Right ventricle myocardium inferior (tissue), 1 donor: ENCODE data around the gene MXI1. TPM values are rescaled to one million over a fixed set of nuclear protein-coding genes. Genes with fewer than 3 reads are reported as not detected.
A peak's percentile ranks its signal among the peaks of the same experiment; 100 is the strongest.
"Not testable (repeated sequence)": the region's sequence is repeated elsewhere in the genome, so short reads cannot be mapped to it uniquely, and the experiment has no call there.

ENCODE experiments used
- ATAC-seq: fragments of 200-7000 bp; cut with Tn5 transposase; one replicate; pipeline ENCODE4 v1.9.1; 2020; ENCODE audit warnings: mild to moderate bottlenecking, moderate library complexity
- DNase-seq: peaks from one replicate; pipeline ENCODE4 v3.0.0; 2021; ENCODE audit errors: missing footprints
- intact Hi-C: fragments of 100-400 bp; cut with DNase I; formaldehyde crosslinking; loops from one replicate; pipeline ENCODE4 v1.11.0; 2022
- total RNA-seq: library from RNA; stranded (reverse); fragmentation: NEBNext Ultra II Directional; extraction: Animal tissue kit (Norgen Biotek cat#: 25700); gene quantifications from one replicate; pipeline ENCODE4 v1.2.1, GENCODE V29; 2021
- donor health status: DM: no; HTN: yes; CAD: no; lungs with severe emphysema.

The MXI1 gene
- total RNA-seq, 1 donor from 2014 or later = 69.1 TPM

- ATAC-seq = no peak
- intact Hi-C loops = no loop called here
- no peak for DNase-seq
Measured at GRCh38 chr10:110258542-110258941, 51.1 kb downstream of the MXI1 start.

DNA sequence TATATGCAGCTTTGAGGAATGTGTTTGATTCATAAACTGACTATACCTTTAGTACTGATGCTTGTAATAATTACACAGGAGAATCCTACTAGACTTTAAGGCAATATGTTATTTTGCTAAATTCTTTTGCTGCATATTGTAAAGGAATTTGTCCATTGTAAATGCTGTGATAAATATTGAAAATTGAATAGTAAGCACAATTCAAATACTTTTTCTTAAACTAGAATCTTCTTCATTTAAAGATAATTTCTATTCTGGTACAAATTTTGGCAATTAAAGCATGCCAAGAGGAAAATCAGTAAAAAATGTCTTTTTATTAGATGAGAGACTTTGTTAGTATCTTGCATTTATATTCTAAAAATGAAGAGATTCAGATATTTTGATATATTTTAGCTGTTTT is 51.9 kb downstream of the MXI1 start:
- DNase-seq = no peak
- no peak for ATAC-seq
- intact Hi-C loops = no loop called here

GRCh38 chr10:110260746-110261477 is 53.5 kb downstream of the MXI1 start:
- intact Hi-C loops = no loop called here
- no peak for DNase-seq
- ATAC-seq = peak; percentile 69

GRCh38 chr10:110263164-110263563 is 55.8 kb downstream of the MXI1 start:
- intact Hi-C loops = no loop called here
- ATAC-seq (no peak), DNase-seq (no peak)

- intact Hi-C loops = no loop called here
- no peak for ATAC-seq
- no peak for DNase-seq
Measured at GRCh38 chr10:110265573-110266193, 58.3 kb downstream of the MXI1 start.

DNA sequence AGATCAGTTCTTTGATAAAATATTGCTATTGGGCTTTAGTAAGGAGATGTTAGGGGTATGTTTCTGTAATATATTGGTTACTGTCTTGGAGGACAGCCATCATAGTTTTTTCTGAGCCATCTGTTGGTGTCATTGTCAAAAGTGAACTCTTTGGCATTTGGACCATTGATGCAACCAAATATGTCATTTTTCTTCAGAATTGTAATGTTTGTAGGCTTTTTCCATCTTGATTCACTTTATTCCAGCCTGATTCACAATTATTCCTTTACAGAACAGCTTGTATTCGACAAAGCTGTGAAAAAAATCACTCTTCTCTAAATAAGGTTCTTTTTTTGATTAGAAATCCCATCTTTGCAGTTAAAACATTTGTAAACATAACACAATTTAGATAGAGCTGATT is 59.9 kb downstream of the MXI1 start:
- no peak for ATAC-seq
- intact Hi-C loops = no loop called here
- DNase-seq = no peak

DNA sequence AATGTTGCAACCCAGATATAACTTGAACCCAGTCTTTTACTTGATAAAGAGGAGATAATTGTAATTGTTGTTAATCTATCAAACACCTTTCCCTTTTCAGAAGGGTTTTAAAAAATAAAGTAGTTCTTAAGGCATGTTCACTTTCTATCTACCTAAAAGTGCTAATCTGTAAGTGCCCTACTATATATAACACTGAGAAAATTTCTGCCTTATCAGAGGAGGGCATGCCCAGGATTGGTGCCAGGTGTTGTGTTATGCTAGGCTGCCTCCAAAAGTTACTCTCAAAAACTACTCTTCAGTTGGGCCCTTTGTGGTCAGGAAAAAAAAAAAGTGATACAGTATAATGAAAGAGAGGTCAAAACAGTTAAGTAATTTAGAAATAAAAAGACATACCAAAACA is 61.0 kb downstream of the MXI1 start:
- peak; percentile 67 for ATAC-seq
- peak; percentile 66 for DNase-seq
- intact Hi-C loops = loop anchor here (2.0 kb wide), 1 partner anchor 60 kb away; no protein-coding TSS in a partner anchor

DNA sequence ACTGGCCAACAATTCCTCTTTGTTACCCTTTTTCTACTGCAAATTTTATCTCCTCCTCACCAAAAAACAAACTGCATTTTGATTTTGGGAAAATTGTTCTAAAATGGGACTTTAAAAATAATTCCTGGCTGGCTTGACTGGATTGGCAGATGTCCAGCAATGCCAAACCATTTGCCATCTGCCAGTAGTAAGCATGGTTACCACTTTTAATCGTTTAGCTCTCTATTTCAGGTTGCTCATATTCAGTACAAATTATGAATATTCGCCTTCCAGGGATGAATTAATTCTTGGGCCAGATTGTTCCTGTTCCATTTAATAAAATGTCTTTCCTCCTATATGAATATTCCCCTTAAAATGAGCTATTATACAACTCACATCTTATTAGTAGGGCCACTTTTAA is 61.6 kb downstream of the MXI1 start:
- ATAC-seq = no peak

DNA sequence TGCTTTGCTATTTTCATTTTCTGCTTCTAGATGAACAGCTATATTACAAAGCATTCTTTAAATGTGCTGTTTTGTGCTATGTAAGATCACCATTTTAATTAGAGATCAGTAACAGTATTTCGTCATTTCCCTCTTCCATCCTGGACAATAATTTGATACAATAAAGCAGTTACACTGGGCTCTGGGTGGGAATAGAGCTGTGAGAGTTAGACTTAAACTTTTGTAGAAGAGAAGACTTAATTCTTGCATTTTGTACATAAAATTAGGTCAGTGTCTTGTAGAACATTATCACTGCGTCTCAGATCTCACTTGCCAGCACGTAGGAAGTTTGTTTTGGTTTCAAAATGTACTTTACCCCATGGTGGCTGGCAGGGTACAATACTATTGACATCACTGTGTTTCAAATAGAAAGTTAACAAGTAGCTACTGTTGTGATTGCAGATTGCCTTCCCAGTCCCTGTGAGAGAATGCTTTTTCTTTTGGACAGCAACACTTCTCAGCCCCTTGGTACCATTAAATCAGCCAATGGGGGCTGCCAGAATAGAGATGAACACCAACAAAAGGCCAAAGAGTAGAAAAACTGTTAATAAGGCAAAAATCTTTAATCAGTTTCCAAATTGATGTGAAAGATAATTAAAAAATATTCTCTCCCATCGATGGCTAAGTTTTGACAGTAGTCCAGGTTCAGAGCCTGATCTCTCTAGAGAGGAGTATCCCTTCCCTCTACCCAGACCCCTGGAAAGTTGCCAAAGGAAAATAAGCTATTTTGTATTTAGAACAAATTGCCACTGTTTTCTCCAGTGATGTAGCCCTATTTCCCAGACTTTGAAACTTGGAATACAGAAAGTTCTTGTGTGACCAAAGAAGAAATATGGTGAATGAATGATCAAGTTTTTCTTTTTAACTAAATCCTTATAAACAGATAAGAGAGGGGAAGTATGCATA is 62.2 kb downstream of the MXI1 start:
- intact Hi-C loops = loop anchor here (2.0 to 10.0 kb wide), 3 partner anchors 43 to 265 kb away; partner anchors contain the start of gene ADD3

More for the DNA sequence above, 61.6 kb downstream of the MXI1 start:
- intact Hi-C loops = loop anchor here (2.0 kb wide), 1 partner anchor 60 kb away; no protein-coding TSS in a partner anchor
- no peak for DNase-seq

DNA sequence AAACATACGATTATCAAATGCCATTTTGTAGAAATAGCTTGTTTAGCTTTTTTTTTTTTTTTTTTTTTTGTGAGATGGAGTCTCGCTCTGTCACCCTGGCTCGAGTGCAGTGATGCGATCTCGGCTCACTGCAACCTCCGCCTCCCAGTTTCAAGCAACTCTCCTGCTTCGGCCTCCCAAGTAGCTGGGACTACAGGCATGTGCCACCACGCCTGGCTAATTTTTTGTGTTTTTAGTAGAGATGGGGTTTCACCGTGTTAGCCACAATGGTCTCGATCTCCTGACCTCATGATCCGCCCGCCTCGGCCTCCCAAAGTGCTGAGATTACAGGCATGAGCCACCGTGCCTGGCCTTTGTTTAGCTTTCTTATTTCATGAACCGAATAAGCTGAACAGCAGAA is 65.6 kb downstream of the MXI1 start:
- not testable (repeated sequence) for DNase-seq, ATAC-seq
- intact Hi-C loops = loop anchor here (10.0 kb wide), 1 partner anchor 268 kb away; the partner anchor contains the start of gene ADD3

More for the DNA sequence above, 62.2 kb downstream of the MXI1 start:
- DNase-seq = no peak
- ATAC-seq = peak; percentile 80

DNA sequence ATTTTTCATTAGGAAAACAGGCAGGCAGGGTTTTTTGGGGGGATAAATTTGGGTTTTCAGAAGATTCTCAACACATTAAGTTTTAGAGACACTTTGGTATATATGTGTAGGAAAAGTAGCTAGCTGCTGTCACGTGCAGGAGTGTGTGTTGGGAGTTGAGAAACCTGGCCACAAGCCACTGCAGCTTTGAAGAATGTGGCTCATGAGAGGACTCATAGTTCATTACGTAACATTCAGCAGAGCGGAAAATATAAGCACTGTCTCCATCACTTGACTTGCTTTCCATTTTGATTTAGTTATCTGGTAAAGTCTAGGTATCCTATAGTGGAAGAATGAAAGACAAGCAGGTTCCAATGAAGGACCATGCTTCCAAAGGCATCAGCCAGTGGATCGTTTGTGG is 66.1 kb downstream of the MXI1 start:
- peak; percentile 83 for DNase-seq
- ATAC-seq = peak; percentile 61
- intact Hi-C loops = loop anchor here (10.0 kb wide), 1 partner anchor 269 kb away; the partner anchor contains the start of gene ADD3

DNA sequence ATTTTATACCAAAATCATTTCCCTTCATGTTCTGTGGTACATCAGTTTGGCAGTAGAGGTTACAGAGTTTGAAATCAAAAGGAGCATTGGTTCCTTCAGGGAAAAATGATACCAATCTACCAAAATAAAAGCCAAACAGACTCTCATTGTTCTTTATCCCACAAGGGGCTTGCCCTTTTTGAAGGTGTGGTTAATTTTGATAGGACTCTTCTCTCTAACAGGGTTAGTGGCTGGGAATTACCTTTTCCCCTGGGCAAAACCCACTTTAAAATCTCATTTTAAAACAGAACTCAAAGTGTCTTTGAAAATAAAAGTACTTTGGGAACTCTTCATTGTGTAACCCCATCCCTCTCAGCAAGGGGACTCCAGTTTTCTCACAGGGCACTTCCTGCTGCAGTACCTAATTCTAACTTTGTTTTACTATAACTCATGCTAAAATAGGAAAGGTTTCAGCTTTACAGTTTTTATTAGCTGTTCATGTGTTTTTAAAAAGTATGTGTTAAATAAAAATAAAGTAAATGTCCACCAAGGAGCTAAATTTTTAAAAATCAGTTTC is 66.7 kb downstream of the MXI1 start:
- no peak for ATAC-seq
- no peak for DNase-seq
- intact Hi-C loops = loop anchor here (10.0 kb wide), 1 partner anchor 269 kb away; the partner anchor contains the start of gene ADD3

DNA sequence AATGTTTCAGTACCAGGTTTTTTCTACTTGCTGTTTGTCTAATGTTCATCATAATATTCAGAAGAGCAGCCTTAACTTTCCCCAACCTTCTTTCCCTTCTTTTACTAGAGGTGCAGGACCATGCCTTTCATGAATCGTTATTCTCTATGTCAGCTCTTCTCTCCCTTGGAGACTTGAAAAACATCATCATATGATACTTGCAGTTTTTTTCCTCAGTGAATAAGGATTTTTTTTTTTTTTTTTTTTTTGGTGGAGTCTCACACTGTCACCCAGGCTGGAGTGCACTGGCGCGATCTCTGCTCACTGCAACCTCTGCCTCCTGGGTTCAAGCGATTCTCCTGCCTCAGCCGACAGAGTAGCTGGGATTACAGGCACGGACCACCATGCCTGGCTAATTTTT is 67.2 kb downstream of the MXI1 start:
- DNase-seq (no peak), ATAC-seq (no peak)
- intact Hi-C loops = loop anchor here (5.0 to 10.0 kb wide), 2 partner anchors 270 to 392 kb away; partner anchors contain the start of gene ADD3

DNA sequence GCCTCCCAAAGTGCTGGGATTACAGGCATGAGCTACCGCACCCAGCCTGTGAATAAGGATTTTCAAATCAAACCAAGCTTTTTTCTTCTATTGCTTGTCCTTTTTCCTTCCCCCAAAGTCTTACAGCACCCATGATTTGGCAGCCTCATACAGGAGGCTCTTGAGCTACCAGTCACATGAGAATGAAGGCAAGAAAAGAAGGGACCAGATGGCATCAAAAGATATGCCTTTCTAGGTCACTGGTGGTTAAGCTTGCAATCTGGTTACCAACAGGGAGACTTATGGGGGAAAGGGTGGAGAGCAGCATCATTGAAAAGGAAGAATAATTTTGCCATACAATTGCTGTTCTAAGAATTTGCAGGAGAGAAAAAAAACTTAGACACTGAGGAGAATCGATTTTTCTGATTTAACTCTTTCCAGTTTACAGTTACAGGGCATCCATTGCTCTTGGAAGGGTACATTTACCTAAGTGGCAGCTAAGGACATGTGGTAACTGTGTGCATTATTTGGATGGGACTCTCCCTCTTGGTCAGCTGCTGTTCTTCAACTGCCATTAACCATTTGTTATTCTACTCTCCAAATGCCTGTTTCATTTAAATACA is 67.8 kb downstream of the MXI1 start:
- intact Hi-C loops = loop anchor here (5.0 to 10.0 kb wide), 2 partner anchors 270 to 393 kb away; partner anchors contain the start of gene ADD3
- no peak for ATAC-seq
- DNase-seq = no peak

GRCh38 chr10:110276603-110277002 is 69.2 kb downstream of the MXI1 start:
- intact Hi-C loops = loop anchor here (5.0 to 10.0 kb wide), 2 partner anchors 272 to 394 kb away; partner anchors contain the start of gene ADD3
- no peak for DNase-seq

DNA sequence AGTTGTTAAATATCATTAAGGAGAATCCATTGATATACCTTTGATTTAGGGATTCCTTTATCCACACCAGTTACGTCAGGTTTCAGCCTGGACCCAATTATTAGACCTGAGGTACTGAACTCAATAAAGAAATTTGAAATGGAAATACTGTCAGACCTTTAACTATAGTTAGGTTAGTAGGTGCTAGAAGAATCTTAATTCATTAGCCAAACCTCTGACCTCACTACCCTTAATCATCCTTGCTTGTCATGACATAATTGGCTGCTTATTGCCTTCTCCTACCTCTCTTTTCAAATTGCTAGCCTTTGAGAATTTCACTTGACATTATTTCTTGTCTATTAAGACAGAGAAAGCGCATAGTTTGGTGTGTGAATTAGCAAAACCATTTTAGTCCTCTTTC is 70.2 kb downstream of the MXI1 start:
- DNase-seq = no peak
- intact Hi-C loops = loop anchor here (5.0 to 10.0 kb wide), 2 partner anchors 273 to 395 kb away; partner anchors contain the start of gene ADD3
- ATAC-seq = no peak

More at GRCh38 chr10:110276603-110277002, 69.2 kb downstream of the MXI1 start:
- ATAC-seq = no peak

GRCh38 chr10:110278562-110279406 is 71.4 kb downstream of the MXI1 start:
- intact Hi-C loops = loop anchor here (1.0 to 10.0 kb wide), 5 partner anchors 52 to 396 kb away; partner anchors contain the start of gene ADD3
- no peak for DNase-seq
- no peak for ATAC-seq
